GM19238 (cell line): ENCODE measurements around the gene BRWD1.

ENCODE experiments used
- DNase-seq: peaks from one replicate; pipeline ENCODE4 v3.0.0; 2011; ENCODE audit warnings: low spot score; ENCODE audit not compliant: insufficient read length

Gene BRWD1

GRCh38 chr21:39313571-39314142 lies at the start of gene BRWD1:
BRWD1 (minus strand) TSS chr21:39313632; CDS start chr21:39313491, 141 bp downstream.
- peak; percentile 76 for DNase-seq

- DNase-seq, result no peak
These were observed 49.3 kb upstream of the BRWD1 start for GRCh38 chr21:39362733-39363132.

GRCh38 chr21:39359382-39359781 lies 46.0 kb upstream of the BRWD1 start:
- no peak for DNase-seq

DNA sequence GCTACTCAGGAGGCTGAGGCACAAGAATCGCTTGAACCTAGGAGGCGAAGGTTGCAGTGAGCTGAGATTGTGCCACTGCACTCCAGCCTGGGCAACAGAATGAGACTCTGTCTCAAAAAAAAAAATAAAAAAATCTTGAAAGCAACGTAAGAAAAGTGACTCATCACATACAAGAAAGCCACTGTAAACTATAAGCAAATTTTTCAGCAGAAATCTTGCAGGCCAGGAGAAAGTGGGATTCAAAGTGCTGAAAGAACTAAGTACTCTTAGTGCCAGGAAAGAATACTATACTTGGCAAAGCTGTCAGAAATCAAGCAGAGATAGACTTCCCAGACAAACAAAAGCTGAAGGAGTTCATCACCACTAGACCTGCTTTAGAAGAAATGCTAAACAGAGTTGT lies 39.9 kb upstream of the BRWD1 start:
- DNase-seq, result no peak

DNA sequence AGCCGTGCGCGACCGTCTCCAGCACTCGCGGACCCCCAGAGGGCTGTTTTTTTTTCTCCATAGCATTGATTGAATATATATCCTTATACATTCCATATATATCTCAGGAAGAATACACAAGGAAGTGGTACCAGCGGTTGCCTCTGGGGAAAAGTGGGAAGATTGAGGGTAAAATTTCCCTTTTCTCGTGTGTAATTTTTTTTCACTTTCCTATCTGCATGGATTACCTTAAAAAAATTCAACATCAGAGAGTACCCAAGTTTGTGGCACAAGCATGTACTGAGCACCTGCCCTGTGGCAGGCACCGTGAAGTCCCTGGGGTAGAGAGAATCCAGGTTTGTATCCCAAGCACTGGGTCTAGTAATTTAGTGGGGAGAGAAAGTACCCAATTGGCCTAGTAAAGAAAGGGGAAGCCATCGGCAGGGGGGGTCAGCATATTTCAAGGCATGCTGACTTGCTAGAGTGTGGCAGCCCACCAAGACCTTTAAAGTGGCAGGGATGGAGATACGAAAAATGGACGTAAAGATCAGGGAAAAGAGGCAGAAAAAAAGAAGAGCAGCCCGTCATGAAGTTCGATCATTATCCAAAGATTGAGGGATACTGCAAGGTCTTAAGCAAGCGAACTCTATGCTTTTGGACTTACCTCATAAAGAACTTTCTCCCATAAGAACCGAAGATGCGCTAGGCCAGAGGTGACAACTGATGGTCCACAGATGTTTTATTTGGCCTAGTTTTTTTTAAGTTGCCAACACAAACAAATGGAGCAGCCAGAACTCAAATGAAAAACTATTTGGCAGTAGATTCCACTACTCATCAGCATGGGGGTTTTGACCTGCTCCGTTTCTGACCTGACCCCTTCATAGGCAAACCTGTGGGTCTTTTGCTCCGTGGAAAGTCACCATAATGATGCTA lies 36.9 kb upstream of the BRWD1 start:
- no peak for DNase-seq

- DNase-seq, result peak; percentile 93
These were observed 36.0 kb upstream of the BRWD1 start for GRCh38 chr21:39349211-39350093.

GRCh38 chr21:39348355-39349210 lies 35.2 kb upstream of the BRWD1 start, which contains the start of gene HMGN1:
HMGN1 (minus strand) TSS chr21:39349088; CDS start chr21:39348917, 171 bp downstream.
- peak; percentile 69 for DNase-seq

DNA sequence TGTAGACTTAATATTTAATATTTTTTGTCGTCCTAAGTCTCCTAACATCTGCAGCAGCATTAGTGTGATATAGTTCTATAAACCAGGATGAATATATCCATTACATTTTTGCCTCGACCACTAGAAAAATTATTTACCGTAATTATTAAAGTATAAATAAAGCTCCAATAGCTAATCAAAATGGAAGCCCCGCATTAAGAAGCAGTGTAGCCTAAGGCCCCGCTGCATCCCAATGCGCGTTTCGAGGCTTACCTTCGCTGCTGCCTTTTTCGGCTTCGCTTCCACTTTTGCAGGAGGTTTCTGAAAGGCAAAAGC lies 34.6 kb upstream of the BRWD1 start:
- peak; percentile 8 for DNase-seq

GRCh38 chr21:39347537-39347936 lies 34.1 kb upstream of the BRWD1 start:
- no peak for DNase-seq

DNA sequence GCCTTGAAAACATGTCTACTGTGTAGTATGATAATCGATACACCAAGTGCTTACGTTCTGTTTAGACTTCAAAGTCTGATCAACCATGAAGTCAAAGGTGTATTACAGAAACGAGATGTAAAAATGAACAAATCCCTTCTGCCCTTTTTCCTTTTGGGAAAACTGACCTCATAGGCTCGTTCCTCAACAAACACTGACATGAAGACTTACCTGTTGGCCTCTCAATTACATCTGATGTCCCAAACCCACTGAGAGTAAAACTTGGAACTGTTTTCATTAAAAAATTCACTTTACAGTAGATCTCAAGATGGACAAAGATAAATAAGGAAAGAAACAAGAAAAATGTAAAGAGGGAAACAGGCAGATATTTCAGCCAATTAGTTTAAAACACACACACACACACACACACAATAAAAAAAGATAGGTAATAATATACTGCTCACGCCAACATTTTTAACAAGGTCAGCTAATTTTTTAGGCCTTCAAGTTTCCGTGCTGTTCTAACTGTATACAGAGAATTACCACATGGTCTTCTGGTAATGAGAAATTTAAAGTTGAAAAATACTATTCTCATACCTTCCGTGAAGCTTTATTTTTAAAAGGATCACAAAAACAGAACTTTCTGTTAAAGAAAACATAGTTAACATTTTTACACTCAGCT lies 33.4 kb upstream of the BRWD1 start:
- DNase-seq, result no peak

DNA sequence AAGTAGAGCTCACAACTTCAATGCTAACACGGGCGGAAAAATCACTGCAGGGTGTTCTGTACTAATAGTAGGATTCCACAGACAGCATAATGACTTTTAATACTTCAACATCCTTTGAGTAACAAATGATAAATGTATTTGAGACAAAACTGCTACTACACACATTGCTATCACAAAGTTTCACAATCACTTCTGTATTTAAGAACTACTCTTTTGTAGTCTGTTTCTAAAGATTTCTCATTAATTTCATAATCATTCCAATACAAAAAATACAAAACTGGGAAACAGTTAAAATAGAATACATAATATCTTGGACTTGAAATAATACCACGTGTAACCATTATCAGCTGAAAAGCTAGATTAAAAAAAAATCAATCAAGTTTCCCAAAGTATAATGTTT lies 32.8 kb upstream of the BRWD1 start:
- no peak for DNase-seq

GRCh38 chr21:39345440-39345839 lies 32.0 kb upstream of the BRWD1 start:
- no peak for DNase-seq

DNA sequence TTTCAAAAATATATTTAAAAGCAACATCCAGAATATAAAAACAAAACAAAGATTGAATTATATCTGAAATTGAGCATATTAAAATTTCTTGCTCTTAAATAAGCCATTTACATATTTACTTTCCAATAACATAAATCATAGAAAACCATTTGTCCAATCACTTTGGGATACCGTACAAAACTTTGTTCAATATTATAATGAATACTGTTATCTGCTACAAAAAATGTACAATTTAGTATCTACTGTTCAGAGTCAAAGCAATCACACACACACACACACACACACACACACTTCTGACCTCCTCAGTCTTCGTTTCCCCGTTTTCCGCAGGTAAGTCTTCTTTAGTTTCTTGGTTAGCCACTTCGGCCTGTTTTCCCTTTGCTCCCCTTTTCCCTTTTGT lies 31.4 kb upstream of the BRWD1 start:
- DNase-seq, result no peak

- no peak for DNase-seq
These were observed 28.0 kb upstream of the BRWD1 start for GRCh38 chr21:39341249-39341923.

DNA sequence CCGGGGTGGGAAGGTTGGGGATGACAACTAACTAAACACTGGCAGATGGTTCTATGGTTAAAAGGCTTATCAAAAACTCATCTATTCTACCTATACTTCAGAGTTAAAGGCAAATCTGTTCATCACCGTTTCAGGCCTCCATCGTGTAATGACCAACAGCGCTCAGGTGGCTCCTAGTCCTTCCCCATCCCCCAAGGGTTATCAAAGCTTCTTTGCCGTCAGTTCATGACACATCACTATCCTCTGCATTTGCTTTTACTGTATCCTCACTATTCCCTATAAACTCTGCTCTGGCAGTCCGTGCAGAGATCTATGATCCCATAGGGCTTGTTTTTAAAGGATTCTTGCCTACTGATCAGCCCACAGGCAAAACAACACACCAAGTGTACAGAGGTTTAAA lies 27.3 kb upstream of the BRWD1 start:
- no peak for DNase-seq

GRCh38 chr21:39339231-39339630 lies 25.8 kb upstream of the BRWD1 start:
- no peak for DNase-seq

- no peak for DNase-seq
These were observed 23.1 kb upstream of the BRWD1 start for GRCh38 chr21:39336457-39337008.

DNA sequence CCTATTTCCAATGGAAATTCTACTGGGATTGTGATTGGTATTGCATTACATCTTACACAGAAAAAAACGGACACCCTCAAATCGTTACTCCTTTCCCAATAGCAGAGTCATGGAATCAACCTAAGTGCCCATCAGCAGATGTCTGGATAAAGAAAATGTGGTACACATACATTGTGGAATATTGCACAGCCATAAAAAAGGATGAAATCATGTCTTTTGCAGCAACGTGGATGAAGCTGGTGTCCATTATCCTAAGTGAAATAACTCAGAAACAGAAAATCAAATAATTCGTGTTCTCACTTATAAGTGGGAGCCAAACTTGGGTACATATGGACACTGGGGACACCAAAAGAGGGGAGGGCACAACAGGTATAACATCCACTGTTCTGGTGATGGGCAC lies 21.2 kb upstream of the BRWD1 start:
- no peak for DNase-seq

DNA sequence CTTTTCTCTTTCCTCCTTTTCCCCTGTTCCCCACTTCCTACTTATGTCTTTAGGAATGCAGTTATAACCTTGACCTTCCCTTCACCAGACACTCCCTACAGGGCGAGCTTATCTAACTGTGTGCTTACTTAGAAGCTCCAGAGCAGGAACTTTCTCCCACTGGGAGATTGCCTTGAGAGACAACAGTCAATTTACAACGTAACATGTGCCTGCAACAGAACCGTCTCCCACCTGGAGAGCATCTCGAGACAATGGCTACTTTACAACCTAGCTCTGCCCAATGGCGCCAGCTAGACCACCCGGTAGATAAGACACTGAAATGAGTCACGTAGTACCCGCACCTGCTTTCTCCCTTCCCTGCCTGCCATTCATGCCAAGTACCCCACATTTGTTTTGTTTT lies 18.7 kb upstream of the BRWD1 start:
- no peak for DNase-seq

DNA sequence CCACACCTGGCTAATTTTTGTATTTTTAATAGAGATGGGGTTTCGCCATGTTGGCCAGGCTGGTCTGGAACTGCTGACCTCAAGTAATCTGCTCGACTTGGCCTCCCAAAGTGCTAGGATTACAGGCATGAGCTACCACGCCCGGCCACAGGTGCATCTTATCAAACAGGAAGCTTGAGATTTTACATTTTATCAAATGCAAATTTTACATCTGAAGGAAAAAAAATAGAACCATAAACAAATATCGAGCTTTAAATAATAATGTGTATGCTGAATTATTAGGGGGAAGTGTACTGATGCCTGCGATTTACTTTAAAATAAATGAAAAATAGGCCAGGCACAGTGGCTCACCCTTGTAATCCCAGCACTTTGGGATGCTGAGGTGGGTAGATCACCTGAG lies 16.6 kb upstream of the BRWD1 start:
- DNase-seq, result no peak
